ENCODE data around the gene GLT6D1.

DNA sequence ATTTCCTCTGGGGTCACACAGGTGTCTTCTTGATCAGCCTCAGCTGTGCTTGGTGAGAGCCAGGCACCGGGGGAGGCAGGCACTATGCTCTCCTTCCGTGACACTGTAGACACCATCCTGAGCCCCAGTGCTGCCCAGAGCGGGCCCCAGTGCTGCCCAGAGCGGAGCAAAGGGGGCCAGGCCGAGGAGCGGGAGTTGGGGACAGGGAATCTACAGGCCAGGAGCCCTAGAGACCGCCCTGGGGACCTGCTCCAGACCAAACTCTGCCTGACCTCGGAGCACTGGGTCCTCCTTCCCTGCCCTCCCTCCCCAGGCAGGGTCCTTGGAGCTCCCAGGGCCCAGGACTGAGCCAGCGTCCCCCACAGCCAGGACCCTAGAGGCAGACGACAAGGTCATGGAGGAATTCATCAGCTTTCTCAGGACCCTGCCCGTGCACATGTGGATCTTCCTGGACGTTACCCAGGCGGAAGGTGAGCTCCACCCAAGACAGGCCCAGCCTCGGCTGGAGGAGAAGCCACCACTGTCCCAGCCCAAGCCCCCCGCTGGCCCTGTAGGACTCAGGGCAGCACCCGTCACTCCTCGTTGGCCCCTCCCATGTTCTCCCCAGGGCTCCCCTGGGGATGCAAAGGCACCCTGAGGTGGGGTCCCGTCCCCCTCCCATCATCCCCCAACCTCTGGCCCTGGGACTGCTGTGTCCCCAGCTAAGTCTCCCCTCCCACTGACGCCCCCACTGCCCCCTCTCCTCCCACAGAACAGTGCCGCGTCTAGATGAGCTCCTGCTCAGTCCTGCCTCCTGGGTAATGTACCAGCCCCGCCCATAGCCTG, 47.6 kb downstream of the GLT6D1 start:
- TF ChIP-seq, protein P1, sequence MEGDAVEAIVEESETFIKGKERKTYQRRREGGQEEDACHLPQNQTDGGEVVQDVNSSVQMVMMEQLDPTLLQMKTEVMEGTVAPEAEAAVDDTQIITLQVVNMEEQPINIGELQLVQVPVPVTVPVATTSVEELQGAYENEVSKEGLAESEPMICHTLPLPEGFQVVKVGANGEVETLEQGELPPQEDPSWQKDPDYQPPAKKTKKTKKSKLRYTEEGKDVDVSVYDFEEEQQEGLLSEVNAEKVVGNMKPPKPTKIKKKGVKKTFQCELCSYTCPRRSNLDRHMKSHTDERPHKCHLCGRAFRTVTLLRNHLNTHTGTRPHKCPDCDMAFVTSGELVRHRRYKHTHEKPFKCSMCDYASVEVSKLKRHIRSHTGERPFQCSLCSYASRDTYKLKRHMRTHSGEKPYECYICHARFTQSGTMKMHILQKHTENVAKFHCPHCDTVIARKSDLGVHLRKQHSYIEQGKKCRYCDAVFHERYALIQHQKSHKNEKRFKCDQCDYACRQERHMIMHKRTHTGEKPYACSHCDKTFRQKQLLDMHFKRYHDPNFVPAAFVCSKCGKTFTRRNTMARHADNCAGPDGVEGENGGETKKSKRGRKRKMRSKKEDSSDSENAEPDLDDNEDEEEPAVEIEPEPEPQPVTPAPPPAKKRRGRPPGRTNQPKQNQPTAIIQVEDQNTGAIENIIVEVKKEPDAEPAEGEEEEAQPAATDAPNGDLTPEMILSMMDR (IDR thresholded peaks at IDR 0.05 in 8 of 11, conservative IDR thresholded peaks at IDR 0.05 in 3 of 11) = no peak
- no peak for TF ChIP-seq POLR2A (IDR thresholded peaks at IDR 0.05)

All from spleen (tissue), 7 donors.